ENCODE data around the gene CCNQ.

DNA sequence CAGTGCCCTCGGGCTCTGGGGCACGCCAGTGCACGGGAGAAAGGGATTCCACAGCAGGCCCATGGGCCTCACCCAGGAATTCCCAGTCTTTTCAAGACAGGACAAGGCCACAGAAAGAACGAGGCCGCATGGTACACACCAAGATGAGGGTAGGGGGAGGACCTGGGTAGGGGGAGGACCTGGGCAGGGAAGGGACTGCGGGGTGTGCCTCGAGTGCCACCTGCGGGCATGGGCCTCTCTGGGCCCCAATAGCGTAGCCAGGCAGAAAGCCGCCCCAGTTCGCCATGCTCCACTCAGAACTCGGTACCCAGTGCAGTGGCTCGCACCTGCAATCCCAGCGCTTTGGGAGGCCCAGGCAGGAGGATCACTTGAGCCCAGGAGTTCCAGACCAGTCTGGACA, 34.1 kb upstream of the CCNQ start:
- TF ChIP-seq EZH2phosphoT487 (IDR thresholded peaks at IDR 0.05; ENCODE audit: insufficient read depth, low read depth), result no peak
- TF ChIP-seq EZH2 (IDR thresholded peaks at IDR 0.05; ENCODE audit: insufficient read depth, poor library complexity, severe bottlenecking), result no peak
